Mesothelial cell of epicardium (in vitro differentiated cells): Measurements from ENCODE around the gene KRTAP2-1. TPM values are rescaled to one million over a fixed set of nuclear protein-coding genes. Genes with fewer than 3 reads are reported as not detected.

Experiments
- DNase-seq, 2 experiments: peaks; one replicate each; pipeline ENCODE4 v3.0.0; 2021; ENCODE audit warnings: low spot score in 2 of 2; ENCODE audit not compliant: unreplicated experiment in 2 of 2
- H3K27ac Mint-ChIP-seq: 2 replicates; pipeline ENCODE4 v1.8.0; 2021; ENCODE audit warnings: mixed read lengths
- H3K27me3 Mint-ChIP-seq: 2 replicates; pipeline ENCODE4 v1.8.0; 2021; ENCODE audit warnings: low read depth, mixed read lengths
- H3K36me3 Mint-ChIP-seq: 2 replicates; pipeline ENCODE4 v1.8.0; 2021; ENCODE audit warnings: mixed read lengths
- H3K4me1 Mint-ChIP-seq: 2 replicates; pipeline ENCODE4 v1.8.0; 2021; ENCODE audit warnings: mixed read lengths
- H3K4me3 Mint-ChIP-seq: 2 replicates; pipeline ENCODE4 v1.8.0; 2021; ENCODE audit warnings: mild to moderate bottlenecking, moderate library complexity, mixed read lengths
- H3K9me3 Mint-ChIP-seq: 2 replicates; pipeline ENCODE4 v1.8.0; 2021; ENCODE audit warnings: mixed read lengths
- CTCF ChIP-seq: fragments of 200-600 bp; sonication (generic); IDR thresholded peaks from one replicate; pipeline ENCODE4 v1.5.0; 2021; ENCODE audit warnings: antibody characterized with exemption; ENCODE audit not compliant: unreplicated experiment
- total RNA-seq: library from RNA; stranded (reverse); gene quantifications from 3 replicates; pipeline ENCODE4 v1.2.1, GENCODE V29; 2021

The KRTAP2-1 gene
- total RNA-seq, 1 donor from 2014 or later = not detected

GRCh38 chr17:41016578-41017215 is 30.4 kb downstream of the KRTAP2-1 start:
- DNase-seq = no peak
- TF ChIP-seq CTCF = no peak

GRCh38 chr17:41015454-41015853 is 31.7 kb downstream of the KRTAP2-1 start:
- H3K27me3 Mint-ChIP-seq = no peaks in the 10 kb centered on the region
- no peak overlapping the region for H3K27ac Mint-ChIP-seq
- peaks cover 14% of the 10 kb centered on the region for H3K4me1 Mint-ChIP-seq
- TF ChIP-seq CTCF = no peak
- H3K9me3 Mint-ChIP-seq = peaks cover 6% of the 10 kb centered on the region
- DNase-seq = no peak
- H3K4me3 Mint-ChIP-seq = no peak overlapping the region
- H3K36me3 Mint-ChIP-seq = no peaks in the 10 kb centered on the region

More at GRCh38 chr17:41016578-41017215, 30.4 kb downstream of the KRTAP2-1 start:
- Mint-ChIP-seq H3K4me3 (no peak overlapping the region), H3K36me3 (no peaks in the 10 kb centered on the region), H3K27ac (no peak overlapping the region), H3K9me3 (peaks cover 13% of the 10 kb centered on the region), H3K4me1 (peaks cover 14% of the 10 kb centered on the region), H3K27me3 (no peaks in the 10 kb centered on the region)

GRCh38 chr17:41013606-41014005 is 33.5 kb downstream of the KRTAP2-1 start:
- H3K27me3 Mint-ChIP-seq = no peaks in the 10 kb centered on the region
- no peak for TF ChIP-seq CTCF
- H3K9me3 Mint-ChIP-seq = peaks cover 6% of the 10 kb centered on the region
- no peak overlapping the region for H3K4me3 Mint-ChIP-seq
- no peak overlapping the region for H3K27ac Mint-ChIP-seq
- no peak for DNase-seq
- peaks cover 30% of the 10 kb centered on the region for H3K4me1 Mint-ChIP-seq
- no peaks in the 10 kb centered on the region for H3K36me3 Mint-ChIP-seq

GRCh38 chr17:41013181-41013580 is 33.9 kb downstream of the KRTAP2-1 start:
- TF ChIP-seq CTCF = no peak
- Mint-ChIP-seq H3K27me3 (no peaks in the 10 kb centered on the region), H3K27ac (no peak overlapping the region), H3K9me3 (peaks cover 6% of the 10 kb centered on the region), H3K4me3 (no peak overlapping the region), H3K4me1 (peaks cover 33% of the 10 kb centered on the region), H3K36me3 (no peaks in the 10 kb centered on the region)
- DNase-seq = no peak

- TF ChIP-seq CTCF = no peak
- no peak overlapping the region for H3K4me3 Mint-ChIP-seq
- H3K36me3 Mint-ChIP-seq = no peaks in the 10 kb centered on the region
- no peaks in the 10 kb centered on the region for H3K27me3 Mint-ChIP-seq
- H3K9me3 Mint-ChIP-seq = peaks cover 6% of the 10 kb centered on the region
- H3K27ac Mint-ChIP-seq = no peak overlapping the region
- peaks cover 29% of the 10 kb centered on the region for H3K4me1 Mint-ChIP-seq
- DNase-seq = no peak
These were observed 34.6 kb downstream of the KRTAP2-1 start for GRCh38 chr17:41012326-41013120.
